HS-27A (cell line): ENCODE results near the gene H6PD.

Experiments
- DNase-seq: peaks from one replicate; pipeline ENCODE4 v3.0.0-alpha.2; 2012; ENCODE audit warnings: low read depth, missing footprints

Gene H6PD

DNA sequence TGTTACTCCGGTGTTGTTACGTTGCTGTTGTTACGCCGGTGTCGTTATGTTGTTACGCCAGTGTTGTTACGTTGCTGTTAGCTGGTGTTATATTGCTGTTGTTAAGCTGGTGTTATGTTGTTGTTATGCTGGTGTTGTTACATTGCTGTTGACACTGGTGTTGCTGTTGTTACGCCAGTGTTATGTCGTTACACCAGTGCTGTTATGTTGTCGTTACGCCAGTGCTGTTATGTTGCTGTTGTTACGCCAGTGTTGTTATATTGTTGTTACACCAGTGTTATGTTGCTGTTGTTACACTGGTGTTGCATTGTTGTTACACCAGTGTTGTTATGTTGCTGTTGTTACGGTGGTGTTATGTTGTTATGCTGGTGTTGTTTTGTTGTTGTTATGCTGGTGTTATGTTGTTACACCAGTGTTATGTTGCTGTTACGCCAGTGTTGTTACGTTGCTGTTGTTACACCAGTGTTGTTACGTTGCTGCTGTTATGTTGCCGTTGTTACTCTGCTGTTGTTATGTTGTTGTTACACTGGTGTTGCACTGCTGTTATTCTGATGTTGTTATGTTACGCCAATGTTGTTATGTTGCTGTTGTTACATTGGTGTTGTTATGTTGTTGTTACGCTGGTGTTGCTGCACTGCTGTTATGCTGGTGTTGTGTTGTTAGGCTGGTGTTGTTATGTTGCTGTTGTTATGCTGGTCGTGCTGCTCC is 25.6 kb downstream of the H6PD start:
- DNase-seq: no peak

GRCh38 chr1:9261496-9261895 is 26.9 kb downstream of the H6PD start:
- no peak for DNase-seq

- no peak for DNase-seq
Measured at GRCh38 chr1:9262096-9262986, 27.8 kb downstream of the H6PD start.

DNA sequence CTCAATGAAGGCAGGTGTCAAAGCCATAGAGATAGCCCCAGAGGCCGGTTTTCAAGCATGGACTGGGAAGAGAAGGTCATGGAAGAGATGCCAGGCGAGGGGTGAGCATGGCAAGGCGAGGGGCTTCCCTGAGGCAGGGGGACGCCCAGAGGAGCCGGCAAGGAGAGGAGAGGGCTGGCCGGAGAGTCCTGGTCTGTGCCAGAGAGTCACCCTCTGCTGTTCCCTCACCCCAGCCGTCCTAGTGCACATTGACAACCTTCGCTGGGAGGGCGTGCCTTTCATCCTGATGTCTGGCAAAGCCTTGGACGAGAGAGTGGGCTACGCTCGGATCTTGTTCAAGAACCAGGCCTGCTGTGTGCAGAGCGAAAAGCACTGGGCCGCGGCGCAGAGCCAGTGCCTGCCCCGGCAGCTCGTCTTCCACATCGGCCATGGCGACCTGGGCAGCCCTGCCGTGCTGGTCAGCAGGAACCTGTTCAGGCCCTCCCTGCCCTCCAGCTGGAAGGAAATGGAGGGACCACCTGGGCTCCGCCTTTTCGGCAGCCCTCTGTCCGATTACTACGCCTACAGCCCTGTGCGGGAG is 28.8 kb downstream of the H6PD start:
- no peak for DNase-seq

GRCh38 chr1:9263984-9264872 is 29.7 kb downstream of the H6PD start:
- no peak for DNase-seq

DNA sequence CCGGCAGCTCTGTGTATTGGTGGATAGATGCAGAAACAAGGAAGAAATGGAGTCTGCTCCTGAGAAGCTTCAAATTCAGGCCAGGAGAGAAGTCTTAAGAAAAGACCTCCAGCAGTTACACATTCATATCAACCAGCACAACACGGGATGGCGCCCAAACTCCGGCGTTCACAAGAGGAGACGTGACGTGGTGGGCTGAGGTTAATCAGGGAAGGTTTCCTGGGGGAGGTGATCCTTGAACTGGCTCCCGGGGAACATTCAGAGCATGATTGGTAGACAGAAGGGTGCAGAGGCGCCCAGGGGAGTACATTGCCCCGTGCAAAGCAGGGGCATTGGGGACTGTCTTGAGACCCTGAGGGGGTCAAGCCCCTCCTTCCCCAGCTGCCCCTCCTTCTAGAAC is 30.5 kb downstream of the H6PD start:
- no peak for DNase-seq

DNA sequence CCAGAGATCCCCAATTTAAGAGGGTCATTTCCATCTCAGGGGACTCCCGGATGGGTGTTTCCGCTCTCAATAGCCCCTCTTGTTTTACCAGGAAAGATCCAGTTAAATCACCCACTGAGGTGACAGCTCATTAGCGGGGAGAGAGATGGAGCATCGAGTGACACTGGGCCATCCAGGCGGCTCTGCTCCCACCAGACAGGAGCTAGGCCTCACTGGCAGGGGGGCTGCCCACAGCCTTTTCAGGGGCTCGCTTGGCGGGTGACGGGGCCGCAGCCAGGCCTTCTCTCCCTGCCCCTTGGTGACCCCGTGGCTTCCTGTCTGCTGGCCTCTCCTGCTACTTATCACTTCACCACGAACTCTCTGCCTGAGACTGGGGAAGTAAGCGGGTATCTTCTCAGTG is 31.4 kb downstream of the H6PD start:
- no peak for DNase-seq

DNA sequence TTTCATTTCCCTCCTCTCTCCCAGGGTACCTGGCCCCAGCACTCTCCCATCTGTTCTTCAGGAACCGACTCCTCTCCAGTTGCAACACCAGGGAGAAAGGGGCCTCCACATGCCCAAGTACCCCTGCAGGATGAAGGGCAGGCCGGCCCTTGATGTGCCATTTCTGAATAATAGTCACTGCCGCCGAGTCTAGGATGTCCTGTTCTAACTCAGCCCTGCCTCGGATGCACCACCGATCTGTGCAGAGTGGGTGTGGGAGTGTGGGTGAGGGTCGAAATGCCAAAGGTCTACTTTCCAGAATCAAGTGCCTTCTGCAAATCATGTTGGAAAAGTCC is 32.7 kb downstream of the H6PD start:
- DNase-seq: no peak

DNA sequence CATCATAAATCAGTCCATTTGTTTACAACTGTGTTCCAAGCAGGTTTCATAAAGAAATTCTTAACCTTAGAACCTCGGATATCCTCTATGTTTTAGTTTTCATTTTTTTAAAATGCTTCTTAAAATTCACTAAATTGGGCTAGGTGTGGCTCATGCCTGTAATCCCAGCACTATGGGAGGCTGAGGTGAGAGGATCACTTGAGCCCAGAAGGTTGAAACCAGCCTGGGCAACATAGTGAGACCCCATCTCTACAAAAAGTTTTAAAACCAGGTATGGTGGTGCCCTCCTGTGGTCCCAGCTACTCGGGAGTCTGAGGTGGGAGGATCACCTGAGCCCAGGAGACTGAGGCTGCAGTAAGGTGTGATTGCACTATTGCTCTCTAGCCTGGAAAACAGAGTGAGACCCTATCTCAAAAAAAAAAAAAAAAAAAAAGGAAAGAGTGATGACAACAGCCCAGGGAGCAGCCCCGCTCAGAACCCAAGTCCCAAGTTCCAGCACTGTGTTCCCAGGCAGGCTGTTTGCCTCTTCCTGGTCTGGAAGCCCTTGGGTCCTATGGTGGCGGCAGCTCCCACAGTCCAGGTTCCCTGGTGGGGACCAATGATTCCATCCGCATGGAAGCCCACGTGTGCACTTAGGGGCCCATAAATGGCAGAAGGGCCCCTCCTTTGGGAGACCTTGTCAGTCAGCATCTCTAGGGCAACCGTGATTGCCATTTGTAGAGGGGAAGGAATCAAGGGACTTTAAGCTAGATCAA is 33.4 kb downstream of the H6PD start:
- DNase-seq: no peak

- no peak for DNase-seq
Measured at GRCh38 chr1:9269078-9269501, 34.5 kb downstream of the H6PD start.

DNA sequence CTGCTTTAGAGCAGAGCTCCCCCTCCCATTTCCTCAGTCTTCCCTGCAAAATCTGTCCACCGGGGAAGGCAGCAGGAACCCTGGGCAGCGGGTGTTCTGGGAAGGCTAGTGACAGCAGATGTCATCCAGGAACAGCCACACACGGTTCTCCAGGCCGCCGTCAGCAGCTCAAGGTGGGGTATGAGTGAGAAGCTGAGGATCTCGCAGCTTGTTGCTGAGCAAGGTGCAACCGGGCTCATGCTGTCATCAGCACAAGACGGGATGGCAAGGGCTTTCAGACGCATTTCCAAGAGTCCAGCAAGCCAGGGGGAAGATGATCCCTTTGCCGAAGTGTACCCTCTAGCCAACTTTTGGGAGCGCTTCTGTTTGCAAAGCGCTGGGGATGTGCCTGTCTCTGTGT is 35.1 kb downstream of the H6PD start:
- DNase-seq: no peak

DNA sequence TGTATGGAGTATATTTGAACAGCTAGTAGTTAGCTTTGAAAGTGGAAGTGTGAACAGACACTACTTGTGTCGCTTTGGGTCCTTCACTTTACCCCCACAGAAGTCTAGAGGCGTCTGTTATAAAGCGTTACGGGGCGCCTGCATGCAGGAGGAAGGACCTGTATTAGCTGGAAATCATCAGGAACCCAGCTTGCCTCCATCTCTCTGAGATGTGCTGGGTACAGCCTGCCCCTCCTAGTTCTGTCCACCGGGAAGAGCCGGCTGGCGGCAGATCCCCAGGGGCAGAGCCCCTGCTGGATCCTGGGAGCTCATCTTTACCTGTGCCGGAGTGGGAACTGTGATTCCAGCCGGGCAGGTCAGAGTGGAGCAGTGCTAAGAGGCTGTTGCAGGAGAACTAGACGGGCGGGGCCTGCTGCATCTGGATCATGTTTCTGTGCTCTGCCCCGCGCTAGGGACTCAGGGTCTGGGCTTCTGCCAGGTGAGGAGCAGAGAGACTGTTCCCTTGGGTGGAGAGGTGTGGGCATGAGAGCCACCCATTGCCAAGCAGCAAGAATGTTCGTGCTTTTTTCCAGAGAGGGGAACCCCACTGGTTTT is 35.8 kb downstream of the H6PD start:
- no peak for DNase-seq

DNA sequence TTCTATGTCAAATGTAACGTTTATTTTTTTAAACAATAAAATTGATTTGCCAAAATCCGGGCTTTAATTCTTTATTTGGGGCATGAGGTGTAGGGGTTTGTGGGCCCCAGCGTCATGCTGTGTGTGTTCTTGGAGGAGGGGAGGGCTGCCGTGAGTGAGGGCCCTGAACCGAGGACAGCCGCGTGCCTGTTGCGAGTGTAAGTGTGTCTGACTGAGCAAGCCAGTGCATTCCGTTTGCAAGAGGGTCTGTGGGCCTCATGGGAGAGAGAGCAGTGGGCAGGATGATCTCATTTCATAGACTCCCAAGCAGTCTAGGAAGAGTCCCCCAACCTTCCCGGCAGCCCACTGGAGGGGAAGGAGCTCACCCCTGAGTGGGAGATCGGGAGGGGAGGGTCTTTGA is 36.7 kb downstream of the H6PD start:
- DNase-seq: no peak

GRCh38 chr1:9271861-9272595 is 37.5 kb downstream of the H6PD start:
- no peak for DNase-seq

DNA sequence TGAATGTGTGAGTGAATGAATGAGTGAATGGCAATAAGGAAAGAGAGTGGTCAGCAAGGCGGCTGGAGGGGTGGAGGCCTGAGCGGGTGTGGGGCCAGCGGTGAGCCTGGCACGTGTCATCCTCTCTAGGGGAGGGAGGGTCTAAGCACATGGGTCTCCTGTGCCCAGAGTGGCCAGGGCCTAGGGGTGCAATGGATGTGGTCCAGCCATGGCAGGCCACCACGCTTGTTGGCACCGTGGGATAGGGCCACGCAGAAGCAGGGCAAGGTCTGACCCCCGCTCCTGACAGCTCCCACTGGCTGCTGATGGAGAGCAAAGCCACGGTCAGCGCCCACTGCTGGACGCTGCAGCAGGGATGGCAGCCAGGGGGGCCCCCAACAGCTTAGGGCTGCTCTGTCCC is 38.6 kb downstream of the H6PD start:
- no peak for DNase-seq

GRCh38 chr1:9275161-9275560 is 40.6 kb downstream of the H6PD start:
- DNase-seq: no peak

- DNase-seq: peak; percentile 88
Measured at GRCh38 chr1:9275567-9276034, 41.0 kb downstream of the H6PD start.

DNA sequence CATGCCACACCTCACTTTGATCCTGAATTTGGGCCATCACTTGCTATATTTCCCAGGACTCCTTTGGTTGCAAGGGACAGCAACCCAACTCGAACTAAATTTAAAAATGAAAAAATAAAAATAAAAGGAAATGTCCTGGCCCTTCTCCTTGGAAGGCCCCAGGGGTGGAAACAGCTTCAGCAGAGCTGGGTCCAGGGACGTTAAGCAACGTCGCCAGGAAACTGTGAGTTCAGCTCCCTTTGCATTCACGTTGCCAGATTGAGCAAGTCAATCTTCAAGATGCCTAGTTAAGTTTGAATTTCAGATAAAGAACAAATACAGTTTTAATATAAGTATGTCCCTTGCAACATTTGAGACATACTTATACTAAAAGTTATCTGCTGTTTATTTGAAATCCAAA is 43.5 kb downstream of the H6PD start:
- no peak for DNase-seq

GRCh38 chr1:9278585-9279153 is 44.1 kb downstream of the H6PD start:
- DNase-seq: no peak
